SU-DHL-6 (cell line): ENCODE measurements around the gene RMP24.

Experiments used
- H2AFZ ChIP-seq: fragments of 200-600 bp; sonication (generic); 2 replicates; pipeline ENCODE4 v1.6.1; 2014; ENCODE audit warnings: low read depth, mild to moderate bottlenecking, moderate library complexity, mixed read lengths, antibody characterized with exemption, low read length; ENCODE audit not compliant: severe bottlenecking
- H3F3A ChIP-seq: fragments of 200-600 bp; shearing (Covaris generic); 2 replicates; pipeline ENCODE4 v1.6.0; 2016; ENCODE audit warnings: antibody characterized with exemption, mild to moderate bottlenecking; ENCODE audit not compliant: insufficient read depth
- H3K27ac ChIP-seq: fragments of 200-600 bp; sonication (generic); 2 replicates; pipeline ENCODE4 v1.5.1; 2016; ENCODE audit warnings: low read depth, mild to moderate bottlenecking, low read length, moderate library complexity, mixed read lengths
- H3K27me3 ChIP-seq: fragments of 200-600 bp; sonication (generic), shearing (Covaris generic); 2 replicates; pipeline ENCODE4 v1.6.0; 2014; ENCODE audit warnings: mild to moderate bottlenecking, low read length
- H3K36me3 ChIP-seq: fragments of 200-600 bp; sonication (generic); 2 replicates; pipeline ENCODE4 v1.6.1; 2014; ENCODE audit warnings: mild to moderate bottlenecking, low read length, mixed read lengths
- H3K4me2 ChIP-seq: fragments of 300-600, 200-600 bp; shearing (Covaris generic), sonication (generic); 2 replicates; pipeline ENCODE4 v1.6.0; 2014; ENCODE audit warnings: low read length, low read depth, mild to moderate bottlenecking; ENCODE audit not compliant: poor library complexity, severe bottlenecking
- H3K4me3 ChIP-seq: fragments of 200-600 bp; sonication (generic); 2 replicates; pipeline ENCODE4 v1.5.1; 2014; ENCODE audit warnings: antibody characterized with exemption, low read length, mild to moderate bottlenecking, mixed read lengths; ENCODE audit not compliant: insufficient read depth, poor library complexity, severe bottlenecking
- H3K79me2 ChIP-seq: fragments of 200-600 bp; sonication (generic); 2 replicates; pipeline ENCODE4 v1.6.1; 2014; ENCODE audit warnings: mild to moderate bottlenecking, low read length, moderate library complexity; ENCODE audit not compliant: insufficient read depth
- H3K9ac ChIP-seq: fragments of 200-600 bp; sonication (generic); 2 replicates; pipeline ENCODE4 v1.7.0; 2014; ENCODE audit warnings: mild to moderate bottlenecking, low read length
- H3K9me2 ChIP-seq: fragments of 200-600 bp; sonication (generic); replicated peaks from 2 replicates; pipeline ENCODE4 v1.6.1; 2014; ENCODE audit warnings: low read length; ENCODE audit not compliant: insufficient read depth
- H3K9me3 ChIP-seq: fragments of 200-600 bp; sonication (generic); 2 replicates; pipeline ENCODE4 v1.6.1; 2014; ENCODE audit warnings: low read length, mixed read lengths; ENCODE audit not compliant: insufficient read depth
- H4K20me1 ChIP-seq: fragments of 200-600 bp; sonication (generic); 2 replicates; pipeline ENCODE4 v1.6.1; 2014; ENCODE audit warnings: low read depth, mild to moderate bottlenecking, antibody characterized with exemption, low read length, moderate library complexity, mixed read lengths
- CTCF ChIP-seq: fragments of 200-600 bp; sonication (generic); IDR thresholded peaks from one replicate; pipeline ENCODE4 v1.5.1; 2017; ENCODE audit warnings: antibody characterized with exemption, mild to moderate bottlenecking, low read length, moderate library complexity; ENCODE audit not compliant: insufficient read depth, poor library complexity, severe bottlenecking
- EZH2phosphoT487 ChIP-seq: fragments of 200-600 bp; sonication (generic), shearing (Covaris generic); conservative IDR thresholded peaks from 2 replicates; pipeline ENCODE4 v1.6.1; 2018; ENCODE audit warnings: mild to moderate bottlenecking, antibody characterized with exemption, low read length, moderate library complexity, mixed read lengths

RMP24 gene

GRCh38 chr18:35950628-35950982 is 21.9 kb upstream of the RMP24 start:
- H2AFZ ChIP-seq, result no peak overlapping the region
- TF ChIP-seq EZH2phosphoT487 (no peak), CTCF (no peak)
- no peaks in the 10 kb centered on the region for H3K9me2 ChIP-seq
- H3K79me2 ChIP-seq, result no peaks in the 10 kb centered on the region
- H3K4me2 ChIP-seq, result no peak overlapping the region
- no peaks in the 10 kb centered on the region for H3K36me3 ChIP-seq
- no peak overlapping the region for H3K9ac ChIP-seq
- no peak overlapping the region for H3K27ac ChIP-seq
- H3K4me3 ChIP-seq, result no peak overlapping the region
- H3F3A ChIP-seq, result no peaks in the 10 kb centered on the region
- H4K20me1 ChIP-seq, result no peaks in the 10 kb centered on the region
- H3K9me3 ChIP-seq, result no peaks in the 10 kb centered on the region
- no peaks in the 10 kb centered on the region for H3K27me3 ChIP-seq

GRCh38 chr18:35953688-35954087 is 18.8 kb upstream of the RMP24 start:
- no peak for TF ChIP-seq CTCF
- TF ChIP-seq EZH2phosphoT487, result no peak
- H3K9me3 ChIP-seq, result no peaks in the 10 kb centered on the region
- no peaks in the 10 kb centered on the region for H3K27me3 ChIP-seq
- no peak overlapping the region for H2AFZ ChIP-seq
- no peak overlapping the region for H3K27ac ChIP-seq
- no peak overlapping the region for H3K4me3 ChIP-seq
- H3K4me2 ChIP-seq, result no peak overlapping the region
- no peak overlapping the region for H3K9ac ChIP-seq
- no peaks in the 10 kb centered on the region for H3K36me3 ChIP-seq
- no peaks in the 10 kb centered on the region for H3K79me2 ChIP-seq
- no peaks in the 10 kb centered on the region for H4K20me1 ChIP-seq
- H3K9me2 ChIP-seq, result no peaks in the 10 kb centered on the region
- H3F3A ChIP-seq, result no peaks in the 10 kb centered on the region

- no peaks in the 10 kb centered on the region for H3K79me2 ChIP-seq
- no peak overlapping the region for H2AFZ ChIP-seq
- no peak overlapping the region for H3K27ac ChIP-seq
- no peaks in the 10 kb centered on the region for H3F3A ChIP-seq
- no peak overlapping the region for H3K9ac ChIP-seq
- no peaks in the 10 kb centered on the region for H3K9me3 ChIP-seq
- TF ChIP-seq EZH2phosphoT487 (no peak), CTCF (no peak)
- no peaks in the 10 kb centered on the region for H3K9me2 ChIP-seq
- H4K20me1 ChIP-seq, result no peaks in the 10 kb centered on the region
- no peak overlapping the region for H3K4me3 ChIP-seq
- no peaks in the 10 kb centered on the region for H3K27me3 ChIP-seq
- no peaks in the 10 kb centered on the region for H3K36me3 ChIP-seq
- no peak overlapping the region for H3K4me2 ChIP-seq
Measured at GRCh38 chr18:35956226-35956625, 16.3 kb upstream of the RMP24 start.

GRCh38 chr18:35962320-35962719 is 10.2 kb upstream of the RMP24 start:
- no peaks in the 10 kb centered on the region for H3K79me2 ChIP-seq
- no peaks in the 10 kb centered on the region for H3F3A ChIP-seq
- no peak overlapping the region for H3K4me3 ChIP-seq
- H3K9me3 ChIP-seq, result no peaks in the 10 kb centered on the region
- no peaks in the 10 kb centered on the region for H3K36me3 ChIP-seq
- H4K20me1 ChIP-seq, result no peaks in the 10 kb centered on the region
- H3K27ac ChIP-seq, result no peak overlapping the region
- TF ChIP-seq CTCF, result no peak
- no peaks in the 10 kb centered on the region for H3K27me3 ChIP-seq
- no peaks in the 10 kb centered on the region for H3K9me2 ChIP-seq
- H3K4me2 ChIP-seq, result no peak overlapping the region
- no peak overlapping the region for H3K9ac ChIP-seq
- H2AFZ ChIP-seq, result no peak overlapping the region
